ENCODE results near the gene CCDC171.
"Not testable (repeated sequence)": the region's sequence is repeated elsewhere in the genome, so short reads cannot be mapped to it uniquely, and the experiment has no call there.

CCDC171 gene

GRCh38 chr9:15552636-15553527 is at the start of gene CCDC171:
Gene CCDC171 (plus strand): TSS chr9:15553043. CDS start chr9:15564089, 11,046 bp downstream.
- DNase-seq (ENCODE audit: low spot score), result peak; percentile 85

- no peak for DNase-seq (ENCODE audit: low spot score)
Observed at GRCh38 chr9:15505921-15506320, 46.9 kb upstream of the CCDC171 start.

- peak; percentile 17 for DNase-seq (ENCODE audit: low spot score)
Observed at GRCh38 chr9:15509931-15510788, 42.7 kb upstream of the CCDC171 start.

GRCh38 chr9:15510789-15511575 is 41.9 kb upstream of the CCDC171 start, which contains the start of gene PSIP1:
Gene PSIP1 (minus strand): TSS chr9:15510970. CDS start chr9:15510188, 782 bp downstream.
- DNase-seq (ENCODE audit: low spot score), result peak; percentile 61

- DNase-seq (ENCODE audit: low spot score), result no peak
Observed at GRCh38 chr9:15512204-15512603, 40.6 kb upstream of the CCDC171 start.

GRCh38 chr9:15512889-15513288 is 40.0 kb upstream of the CCDC171 start:
- DNase-seq (ENCODE audit: low spot score), result no peak

- DNase-seq (ENCODE audit: low spot score), result no peak
Observed at GRCh38 chr9:15513335-15513734, 39.5 kb upstream of the CCDC171 start.

- DNase-seq (ENCODE audit: low spot score), result no peak
Observed at GRCh38 chr9:15519831-15520230, 33.0 kb upstream of the CCDC171 start.

- no peak for DNase-seq (ENCODE audit: low spot score)
Observed at GRCh38 chr9:15521254-15521653, 31.6 kb upstream of the CCDC171 start.

- DNase-seq (ENCODE audit: low spot score), result no peak
Observed at GRCh38 chr9:15522130-15522755, 30.6 kb upstream of the CCDC171 start.

GRCh38 chr9:15524845-15525455 is 27.9 kb upstream of the CCDC171 start:
- no peak for DNase-seq (ENCODE audit: low spot score)

- DNase-seq (ENCODE audit: low spot score), result no peak
Observed at GRCh38 chr9:15525958-15526357, 26.9 kb upstream of the CCDC171 start.

- not testable (repeated sequence) for DNase-seq (ENCODE audit: low spot score)
Observed at GRCh38 chr9:15527035-15527434, 25.8 kb upstream of the CCDC171 start.

- no peak for DNase-seq (ENCODE audit: low spot score)
Observed at GRCh38 chr9:15529566-15530324, 23.1 kb upstream of the CCDC171 start.

- DNase-seq (ENCODE audit: low spot score), result no peak
Observed at GRCh38 chr9:15531380-15531779, 21.5 kb upstream of the CCDC171 start.

GRCh38 chr9:15541872-15542271 is 11.0 kb upstream of the CCDC171 start:
- DNase-seq (ENCODE audit: low spot score), result no peak

GRCh38 chr9:15542624-15543023 is 10.2 kb upstream of the CCDC171 start:
- DNase-seq (ENCODE audit: low spot score), result no peak

GRCh38 chr9:15543047-15543813 is 9.6 kb upstream of the CCDC171 start:
- DNase-seq (ENCODE audit: low spot score), result no peak

- no peak for DNase-seq (ENCODE audit: low spot score)
Observed at GRCh38 chr9:15549611-15550010, 3.2 kb upstream of the CCDC171 start.

- no peak for DNase-seq (ENCODE audit: low spot score)
Observed at GRCh38 chr9:15553528-15553898, 670 bp downstream of the CCDC171 start.

Data from HuH-7 (cell line).